Activated naive CD4-positive, alpha-beta T cell treated with Interleukin-2 at 50 U/mL for 16 hours (primary cell): ENCODE measurements around the gene ACER2.

Experiments
- DNase-seq: peaks from one replicate; pipeline ENCODE4 v3.0.0-alpha.2; 2020

Gene ACER2

GRCh38 chr9:19490269-19490668 lies 81.5 kb downstream of the ACER2 start:
- no peak for DNase-seq

GRCh38 chr9:19490828-19491227 lies 82.0 kb downstream of the ACER2 start:
- no peak for DNase-seq

GRCh38 chr9:19492775-19493173 lies 84.0 kb downstream of the ACER2 start:
- DNase-seq, result no peak

GRCh38 chr9:19493174-19493811 lies 84.5 kb downstream of the ACER2 start:
- peak; percentile 43 for DNase-seq

- DNase-seq, result no peak
Observed at GRCh38 chr9:19493876-19494275, 85.1 kb downstream of the ACER2 start.

- no peak for DNase-seq
Observed at GRCh38 chr9:19495186-19496028, 86.6 kb downstream of the ACER2 start.

- no peak for DNase-seq
Observed at GRCh38 chr9:19496321-19497050, 87.7 kb downstream of the ACER2 start.

- no peak for DNase-seq
Observed at GRCh38 chr9:19497276-19497675, 88.5 kb downstream of the ACER2 start.

- DNase-seq, result no peak
Observed at GRCh38 chr9:19498015-19498414, 89.2 kb downstream of the ACER2 start.
